ENCODE results near the gene UBR2.
"Not testable (repeated sequence)": the region's sequence is repeated elsewhere in the genome, so short reads cannot be mapped to it uniquely, and the experiment has no call there.

Gene UBR2

GRCh38 chr6:42555477-42556457, 8.1 kb upstream of the UBR2 start:
- DNase-seq, result peak; percentile 23

GRCh38 chr6:42556462-42556861, 7.4 kb upstream of the UBR2 start:
- DNase-seq, result no peak

GRCh38 chr6:42559276-42559675, 4.6 kb upstream of the UBR2 start:
- DNase-seq, result not testable (repeated sequence)

GRCh38 chr6:42561986-42562385, 1.8 kb upstream of the UBR2 start:
- no peak for DNase-seq

GRCh38 chr6:42562788-42563405, 932 bp upstream of the UBR2 start:
- DNase-seq, result no peak

- DNase-seq, result no peak
Measured at GRCh38 chr6:42564506-42564825, 637 bp downstream of the UBR2 start.

GRCh38 chr6:42565823-42566613, 2.2 kb downstream of the UBR2 start:
- no peak for DNase-seq

- DNase-seq, result no peak
Measured at GRCh38 chr6:42566614-42567208, 2.9 kb downstream of the UBR2 start.

- DNase-seq, result not testable (repeated sequence)
Measured at GRCh38 chr6:42567237-42567636, 3.4 kb downstream of the UBR2 start.

- peak; percentile 96 for DNase-seq
Measured at GRCh38 chr6:42569102-42570028, 5.5 kb downstream of the UBR2 start.

- no peak for DNase-seq
Measured at GRCh38 chr6:42571611-42572342, 7.9 kb downstream of the UBR2 start.

GRCh38 chr6:42572523-42572922, 8.7 kb downstream of the UBR2 start:
- no peak for DNase-seq

- not testable (repeated sequence) for DNase-seq
Measured at GRCh38 chr6:42576538-42576937, 12.7 kb downstream of the UBR2 start.

GRCh38 chr6:42598300-42598699, 34.5 kb downstream of the UBR2 start:
- DNase-seq, result no peak

- no peak for DNase-seq
Measured at GRCh38 chr6:42599558-42599957, 35.7 kb downstream of the UBR2 start.

GRCh38 chr6:42604150-42604549, 40.3 kb downstream of the UBR2 start:
- DNase-seq, result no peak

- DNase-seq, result not testable (repeated sequence)
Measured at GRCh38 chr6:42604699-42605098, 40.9 kb downstream of the UBR2 start.

- no peak for DNase-seq
Measured at GRCh38 chr6:42610416-42610815, 46.6 kb downstream of the UBR2 start.

GRCh38 chr6:42615518-42615917, 51.7 kb downstream of the UBR2 start:
- DNase-seq, result no peak

GRCh38 chr6:42616716-42617115, 52.9 kb downstream of the UBR2 start:
- DNase-seq, result no peak

- no peak for DNase-seq
Measured at GRCh38 chr6:42618105-42618504, 54.3 kb downstream of the UBR2 start.

All from EL (cell line).